HCT116 (cell line): ENCODE data around the gene THOP1. TPM values are rescaled to one million over a fixed set of nuclear protein-coding genes. Genes with fewer than 3 reads are reported as not detected.

ENCODE experiments used
- ATAC-seq: fragments of 200-7000 bp; cut with Tn5 transposase; 2 replicates; pipeline ENCODE4 v1.9.1; 2020; ENCODE audit warnings: mild to moderate bottlenecking, moderate library complexity
- BruUV-seq: library from RNA; stranded (reverse); fragments of 400-500 nt; replicated peaks from 2 replicates; lab custom pipeline; 2021; lab: Mats Ljungman, UMichigan
- CTCF ChIA-PET: fragments of 300-600 bp; sonication (Branson Sonifier 250); formaldehyde crosslinking; loops from one replicate; lab custom pipeline; 2021; ENCODE audit warnings: antibody characterized with exemption; lab: Charles Lee
- POLR2A ChIA-PET: fragments of 300-600, 350-600 bp; sonication (Branson Sonifier 250); formaldehyde crosslinking; loops from one replicate; lab custom pipeline; 2021; ENCODE audit warnings: antibody characterized with exemption; lab: Charles Lee
- RAD21 ChIA-PET, 2 experiments: fragments of 300-600 bp; sonication (Branson Sonifier 250); formaldehyde crosslinking; loops; one replicate each; lab custom pipeline; 2023; ENCODE audit warnings: low total read pairs in 2 of 2; ENCODE audit not compliant: uncharacterized antibody in 2 of 2, unreplicated experiment in 2 of 2, low non-redundant PET in 1 of 2; lab: Charles Lee
- DNase-seq: peaks from one replicate; pipeline ENCODE4 v3.0.0-alpha.2; 2010; ENCODE audit warnings: low read depth, low spot score
- H2AFZ ChIP-seq: fragments of 200-600 bp; shearing (Covaris generic), sonication (generic); 2 replicates; pipeline ENCODE4 v1.6.1; 2017; ENCODE audit warnings: low read depth, mixed run types, mixed read lengths, antibody characterized with exemption, low read length; ENCODE audit not compliant: poor library complexity, severe bottlenecking
- H3K27ac ChIP-seq: 2 replicates; pipeline ENCODE4 v1.5.1; 2012; ENCODE audit warnings: low read depth, low read length
- H3K27me3 ChIP-seq: fragments of 200-600 bp; sonication (generic); 2 replicates; pipeline ENCODE4 v1.6.1; 2016; ENCODE audit warnings: mixed run types, low read length, mixed read lengths; ENCODE audit not compliant: insufficient read depth
- H3K36me3 ChIP-seq, 2 experiments: fragments of 200-500 bp in 1 of 2; fragments of 200-600 bp in 1 of 2; sonication (Bioruptor generic) in 1 of 2; sonication (generic) in 1 of 2; 2 replicates each; pipeline versions ENCODE4 v1.5.1 to v1.6.1; 2014 to 2016; ENCODE audit warnings: low read length in 2 of 2, inconsistent platforms in 1 of 2, mixed read lengths in 1 of 2, mixed run types in 1 of 2; ENCODE audit not compliant: insufficient read depth in 2 of 2, control insufficient read depth in 1 of 2
- H3K4me1 ChIP-seq, 2 experiments: fragments of 200-600 bp in 1 of 2; sonication (generic) in 1 of 2; 2 replicates each; pipeline versions ENCODE4 v1.5.1 to v1.6.1; 2012 to 2017; ENCODE audit warnings: low read length in 2 of 2, inconsistent platforms in 1 of 2, mild to moderate bottlenecking in 1 of 2, mixed read lengths in 1 of 2, mixed run types in 1 of 2, moderate library complexity in 1 of 2; ENCODE audit not compliant: insufficient read depth in 2 of 2, control insufficient read depth in 1 of 2
- H3K4me2 ChIP-seq: fragments of 200-600 bp; sonication (generic); 2 replicates; pipeline ENCODE4 v1.6.1; 2017; ENCODE audit warnings: mixed run types, low read length, mixed read lengths
- H3K4me3 ChIP-seq, 2 experiments: fragments of 200-600 bp in 1 of 2; sonication (generic) in 1 of 2; replicated peaks in 1 of 2; 2 replicates each; pipeline ENCODE4 v1.5.1; 2011 to 2016; ENCODE audit warnings: low read length in 2 of 2, control low read depth in 1 of 2, low read depth in 1 of 2, mild to moderate bottlenecking in 1 of 2, mixed read lengths in 1 of 2, mixed run types in 1 of 2
- H3K79me2 ChIP-seq: fragments of 200-600 bp; sonication (generic); 2 replicates; pipeline ENCODE4 v1.6.1; 2017; ENCODE audit warnings: mild to moderate bottlenecking, mixed run types, low read length, moderate library complexity, mixed read lengths; ENCODE audit not compliant: insufficient read depth
- H3K9ac ChIP-seq: fragments of 200-600 bp; sonication (generic); 2 replicates; pipeline ENCODE4 v1.6.1; 2016; ENCODE audit warnings: low read length, mixed read lengths
- H3K9me2 ChIP-seq: fragments of 200-600 bp; sonication (generic), shearing (Covaris generic); 2 replicates; pipeline ENCODE4 v1.6.1; 2017; ENCODE audit warnings: mixed run types, mild to moderate bottlenecking, moderate library complexity; ENCODE audit not compliant: insufficient read depth
- H3K9me3 ChIP-seq, 2 experiments: fragments of 200-500 bp in 1 of 2; fragments of 200-600 bp in 1 of 2; sonication (Bioruptor generic) in 1 of 2; sonication (generic) in 1 of 2; 2 replicates each; pipeline ENCODE4 v1.6.1; 2014 to 2017; ENCODE audit warnings: low read length in 2 of 2, mixed read lengths in 2 of 2, inconsistent platforms in 1 of 2, low read depth in 1 of 2, mild to moderate bottlenecking in 1 of 2, mixed run types in 1 of 2, moderate library complexity in 1 of 2; ENCODE audit not compliant: control insufficient read depth in 1 of 2, insufficient read depth in 1 of 2
- H4K20me1 ChIP-seq: fragments of 200-600 bp; sonication (generic), shearing (Covaris generic); 2 replicates; pipeline ENCODE4 v1.6.1; 2017; ENCODE audit warnings: mixed run types, mild to moderate bottlenecking, moderate library complexity; ENCODE audit not compliant: insufficient read depth
- EGR1 ChIP-seq: IDR thresholded peaks from 2 replicates; pipeline ENCODE4 v1.6.1; 2012; ENCODE audit warnings: low read depth
- ELF1 ChIP-seq: IDR thresholded peaks from 2 replicates; pipeline ENCODE4 v1.6.1; 2012; ENCODE audit warnings: low read depth, borderline replicate concordance
- EZH2phosphoT487 ChIP-seq: fragments of 200-600 bp; IDR thresholded peaks from 2 replicates; pipeline ENCODE4 v1.6.1; 2018; ENCODE audit warnings: antibody characterized with exemption, borderline replicate concordance
- REST ChIP-seq: IDR thresholded peaks from 2 replicates; pipeline ENCODE4 v1.6.1; 2012; ENCODE audit warnings: low read depth
- SRF ChIP-seq: IDR thresholded peaks from 2 replicates; pipeline ENCODE4 v1.6.1; 2012; ENCODE audit warnings: low read depth
- ZNF274 ChIP-seq: fragments of 200-500 bp; sonication (Bioruptor generic); IDR thresholded peaks from 2 replicates; pipeline ENCODE4 v1.6.1; 2014; ENCODE audit warnings: mild to moderate bottlenecking, low read depth, low read length, inconsistent platforms
- intact Hi-C: fragments of 100-400 bp; cut with micrococcal nuclease; formaldehyde crosslinking; loops from 2 replicates; pipeline ENCODE4 v1.10.0; 2022
- total RNA-seq: library from RNA; stranded (reverse); gene quantifications from one replicate; pipeline ENCODE4 v1.2.1, GENCODE V29; 2021; ENCODE audit not compliant: unreplicated experiment
- TF ChIP-seq, protein P1 (sequence below): IDR thresholded peaks from 2 replicates; pipeline ENCODE4 v1.6.1; 2012
- TF ChIP-seq, protein P2 (sequence below): IDR thresholded peaks from 2 replicates; pipeline ENCODE4 v1.6.1; 2012

THOP1 gene
- total RNA-seq, 1 experiment from 2014 or later: 201 TPM

DNA sequence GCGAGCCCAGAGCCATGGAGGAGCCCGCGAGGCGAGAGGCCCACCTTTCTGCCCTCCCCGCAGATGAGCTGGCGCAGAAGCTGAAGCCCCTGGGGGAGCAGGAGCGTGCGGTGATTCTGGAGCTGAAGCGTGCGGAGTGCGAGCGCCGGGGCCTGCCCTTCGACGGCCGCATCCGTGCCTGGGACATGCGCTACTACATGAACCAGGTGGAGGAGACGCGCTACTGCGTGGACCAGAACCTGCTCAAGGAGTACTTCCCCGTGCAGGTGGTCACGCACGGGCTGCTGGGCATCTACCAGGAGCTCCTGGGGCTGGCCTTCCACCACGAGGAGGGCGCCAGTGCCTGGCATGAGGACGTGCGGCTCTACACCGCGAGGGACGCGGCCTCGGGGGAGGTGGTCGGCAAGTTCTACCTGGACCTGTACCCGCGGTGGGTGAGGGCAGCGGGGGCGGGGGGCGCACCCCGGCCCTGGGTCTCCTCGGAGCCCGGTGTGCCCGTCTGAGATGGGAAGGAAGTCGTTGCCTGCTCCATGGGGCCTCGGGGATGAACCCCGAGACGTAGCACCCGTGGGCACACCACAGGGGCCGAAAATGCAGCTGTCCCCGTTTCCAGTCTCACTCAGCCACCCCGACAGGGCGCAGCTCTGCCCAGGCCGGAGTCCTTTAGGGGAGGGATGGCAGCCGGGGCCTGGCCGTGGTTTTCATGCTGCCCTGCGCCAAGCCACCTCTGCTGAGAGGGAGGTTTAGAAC lies 22.3 kb downstream of the THOP1 start:
- Histone ChIP-seq H3K27me3 (no peaks in the 10 kb centered on the region), H3K4me1 (no peaks in the 10 kb centered on the region), H3K9me3 (no peaks in the 10 kb centered on the region), H3K4me3 (no peak overlapping the region), H3K36me3 (peaks cover 22 to 48% of the 10 kb centered on the region in 2 experiments; a peak in 3 of 4 replicates), H2AFZ (no peak overlapping the region), H3K79me2 (peaks cover 17% of the 10 kb centered on the region; the same call in 1 of the 2 replicates), H3K27ac (no peak overlapping the region), H3K9me2 (no peaks in the 10 kb centered on the region), H4K20me1 (no peaks in the 10 kb centered on the region), H3K4me2 (no peak overlapping the region), H3K9ac (no peak overlapping the region)
- no peak for ATAC-seq
- TF ChIP-seq SRF: no peak
- TF ChIP-seq, protein P1, sequence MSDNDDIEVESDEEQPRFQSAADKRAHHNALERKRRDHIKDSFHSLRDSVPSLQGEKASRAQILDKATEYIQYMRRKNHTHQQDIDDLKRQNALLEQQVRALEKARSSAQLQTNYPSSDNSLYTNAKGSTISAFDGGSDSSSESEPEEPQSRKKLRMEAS: no peak
- TF ChIP-seq ZNF274: no peak
- no peak for TF ChIP-seq ELF1
- TF ChIP-seq, protein P2, sequence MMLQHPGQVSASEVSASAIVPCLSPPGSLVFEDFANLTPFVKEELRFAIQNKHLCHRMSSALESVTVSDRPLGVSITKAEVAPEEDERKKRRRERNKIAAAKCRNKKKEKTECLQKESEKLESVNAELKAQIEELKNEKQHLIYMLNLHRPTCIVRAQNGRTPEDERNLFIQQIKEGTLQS: no peak
- TF ChIP-seq REST: no peak
- TF ChIP-seq EZH2phosphoT487: no peak
- no peak for TF ChIP-seq EGR1
- DNase-seq: no peak
- RAD21 ChIA-PET: no interaction called here
- intact Hi-C loops: no loop called here
- POLR2A ChIA-PET: no interaction called here
- CTCF ChIA-PET: no interaction called here
- BruUV-seq: no TSS peak
